Measurements from ENCODE around the gene RHOA.

The RHOA gene

GRCh38 chr3:49414753-49415152, 3.0 kb upstream of the RHOA start:
- ChIA-PET POLR2A (ENCODE audit: low non-redundant PET) (no interaction called here), CTCF (no interaction called here)
- peak overlapping the region; percentile 96 for H3K27ac ChIP-seq
- TF ChIP-seq CTCF (conservative IDR thresholded peaks at IDR 0.05; ENCODE audit: low read depth), result no peak
- no peak for DNase-seq (ENCODE audit: low spot score)

GRCh38 chr3:49413338-49413734, 1.6 kb upstream of the RHOA start:
- no peak for TF ChIP-seq CTCF (conservative IDR thresholded peaks at IDR 0.05; ENCODE audit: low read depth)
- ChIA-PET CTCF (no interaction called here), POLR2A (ENCODE audit: low non-redundant PET) (no interaction called here)
- peak overlapping the region; percentile 96 for H3K27ac ChIP-seq
- no peak for DNase-seq (ENCODE audit: low spot score)

- no peak for DNase-seq (ENCODE audit: low spot score)
- ChIA-PET CTCF (interaction anchor here (0.5 kb wide), 1 partner anchor 52 kb away, joined by 3 read pairs; no protein-coding TSS in a partner anchor), POLR2A (ENCODE audit: low non-redundant PET) (interaction anchor here (0.6 to 0.7 kb wide), 2 partner anchors 42 to 105 kb away, joined by 4 to 5 read pairs; no protein-coding TSS in a partner anchor)
- H3K27ac ChIP-seq, result peak overlapping the region; percentile 96
- no peak for TF ChIP-seq CTCF (conservative IDR thresholded peaks at IDR 0.05; ENCODE audit: low read depth)
Observed at GRCh38 chr3:49412632-49413337, 1.0 kb upstream of the RHOA start.

DNA sequence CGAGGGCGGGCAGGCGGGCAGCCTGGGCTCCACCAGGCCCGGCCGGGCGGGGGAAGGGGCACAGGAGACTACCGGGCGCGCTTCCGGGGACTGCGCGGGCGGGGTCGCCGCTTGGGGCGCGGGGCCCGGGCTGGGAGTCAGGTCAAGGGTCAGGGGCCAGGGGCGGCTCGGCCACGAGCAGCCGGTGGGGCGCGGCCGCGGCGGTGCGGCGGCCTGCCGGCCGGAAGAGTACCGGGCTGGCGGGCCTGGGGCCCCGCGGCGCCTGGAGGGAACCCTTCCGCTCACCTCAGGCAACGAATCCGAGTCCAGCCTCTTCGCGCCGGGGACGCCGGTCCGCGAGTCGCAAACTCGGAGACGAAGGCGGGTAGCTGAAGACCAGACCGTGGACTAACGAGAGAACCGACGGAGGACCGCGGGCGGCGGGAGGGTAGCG, 225 bp downstream of the RHOA start:
- POLR2A ChIA-PET (ENCODE audit: low non-redundant PET), result interaction anchor here (0.6 kb wide), 1 partner anchor 58 kb away, joined by 3 read pairs; no protein-coding TSS in a partner anchor
- CTCF ChIA-PET, result interaction anchor here (0.6 kb wide), 2 partner anchors 91 to 98 kb away, joined by 3 to 4 read pairs; no protein-coding TSS in a partner anchor
- peak overlapping the region; percentile 96 for H3K27ac ChIP-seq
- no peak for DNase-seq (ENCODE audit: low spot score)
- TF ChIP-seq CTCF (conservative IDR thresholded peaks at IDR 0.05; ENCODE audit: low read depth), result no peak

GRCh38 chr3:49410846-49411534, 786 bp downstream of the RHOA start:
- H3K27ac ChIP-seq, result peak overlapping the region; percentile 96
- ChIA-PET CTCF (interaction anchor here (0.6 kb wide), 1 partner anchor 97 kb away, joined by 3 read pairs; no protein-coding TSS in a partner anchor), POLR2A (ENCODE audit: low non-redundant PET) (no interaction called here)
- no peak for TF ChIP-seq CTCF (conservative IDR thresholded peaks at IDR 0.05; ENCODE audit: low read depth)
- DNase-seq (ENCODE audit: low spot score), result no peak

DNA sequence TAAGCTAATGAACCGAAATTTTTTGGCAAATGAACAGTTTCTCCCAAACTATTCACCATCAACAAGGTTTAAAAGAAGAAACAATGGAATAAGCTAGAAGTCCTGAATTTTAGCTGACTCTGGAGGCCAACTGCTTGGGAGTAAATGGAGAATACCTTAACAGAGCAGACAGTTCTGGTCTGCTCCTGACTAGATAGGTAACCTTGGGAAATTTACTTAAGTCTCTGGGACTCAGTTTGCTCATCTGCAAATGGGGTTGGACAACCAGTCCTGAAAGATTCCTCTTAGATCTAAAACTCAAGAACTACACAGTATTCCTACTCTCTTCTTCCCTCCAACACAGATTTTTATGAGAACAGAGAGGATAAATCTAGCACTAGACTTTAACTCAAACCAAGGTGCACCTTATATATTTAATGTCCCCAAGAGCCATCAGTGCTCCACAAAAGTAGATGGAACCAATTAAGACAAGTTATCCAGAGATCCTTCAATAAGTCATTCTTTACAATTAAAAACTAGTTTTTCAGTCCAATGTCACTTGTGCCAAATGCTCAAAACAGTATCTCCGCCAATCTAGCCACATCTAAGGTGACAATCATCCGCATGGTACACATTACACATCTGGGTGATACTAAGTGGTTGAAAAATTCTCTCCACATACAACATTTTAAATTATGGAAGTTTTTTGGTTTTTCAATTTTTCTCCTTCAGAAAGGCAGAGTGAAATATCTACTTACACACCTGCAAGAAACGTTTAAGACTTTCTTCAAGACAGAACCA, 1.5 kb downstream of the RHOA start:
- ChIA-PET POLR2A (ENCODE audit: low non-redundant PET) (no interaction called here), CTCF (no interaction called here)
- DNase-seq (ENCODE audit: low spot score), result no peak
- H3K27ac ChIP-seq, result no peak overlapping the region
- no peak for TF ChIP-seq CTCF (conservative IDR thresholded peaks at IDR 0.05; ENCODE audit: low read depth)
